ENCODE data around the gene C2orf49.

C2orf49 gene

GRCh38 chr2:105383432-105384166 lies 46.3 kb downstream of the C2orf49 start:
- DNase-seq (ENCODE audit: low read depth in 2 of 2) = no peak

- DNase-seq (ENCODE audit: low read depth in 2 of 2) = no peak
Measured at GRCh38 chr2:105384216-105384615, 46.9 kb downstream of the C2orf49 start.

- no peak for DNase-seq (ENCODE audit: low read depth in 2 of 2)
Measured at GRCh38 chr2:105384861-105385260, 47.5 kb downstream of the C2orf49 start.

- no peak for DNase-seq (ENCODE audit: low read depth in 2 of 2)
Measured at GRCh38 chr2:105385731-105386540, 48.6 kb downstream of the C2orf49 start.

- DNase-seq (ENCODE audit: low read depth in 2 of 2) = no peak
Measured at GRCh38 chr2:105387225-105387624, 49.9 kb downstream of the C2orf49 start.

GRCh38 chr2:105388971-105389381 lies 51.6 kb downstream of the C2orf49 start:
- no peak for DNase-seq (ENCODE audit: low read depth in 2 of 2)

- no peak for DNase-seq (ENCODE audit: low read depth in 2 of 2)
Measured at GRCh38 chr2:105390454-105390853, 53.1 kb downstream of the C2orf49 start.

GRCh38 chr2:105391058-105391627 lies 53.8 kb downstream of the C2orf49 start:
- no peak for DNase-seq (ENCODE audit: low read depth in 2 of 2)

GRCh38 chr2:105391763-105392662 lies 54.7 kb downstream of the C2orf49 start:
- no peak for DNase-seq (ENCODE audit: low read depth in 2 of 2)

GRCh38 chr2:105393373-105394055 lies 56.2 kb downstream of the C2orf49 start:
- no peak for DNase-seq (ENCODE audit: low read depth in 2 of 2)

- no peak for DNase-seq (ENCODE audit: low read depth in 2 of 2)
Measured at GRCh38 chr2:105394951-105395611, 57.7 kb downstream of the C2orf49 start.

- no peak for DNase-seq (ENCODE audit: low read depth in 2 of 2)
Measured at GRCh38 chr2:105395691-105396090, 58.4 kb downstream of the C2orf49 start.

GRCh38 chr2:105396254-105397024 lies 59.1 kb downstream of the C2orf49 start:
- DNase-seq (ENCODE audit: low read depth in 2 of 2) = peak; percentile 27 to 30

GRCh38 chr2:105397025-105397722 lies 59.8 kb downstream of the C2orf49 start:
- no peak for DNase-seq (ENCODE audit: low read depth in 2 of 2)

- DNase-seq (ENCODE audit: low read depth in 2 of 2) = no peak
Measured at GRCh38 chr2:105397953-105398335, 60.6 kb downstream of the C2orf49 start.

- DNase-seq (ENCODE audit: low read depth in 2 of 2) = peak; percentile 53 to 60
Measured at GRCh38 chr2:105398336-105399206, 61.2 kb downstream of the C2orf49 start, which contains the start of gene FHL2. Gene FHL2 (minus strand): TSS chr2:105399051. CDS start chr2:105386516, 12,535 bp downstream.
